ENCODE measurements around the gene IRX4.
A peak's percentile ranks its signal among the peaks of the same experiment; 100 is the strongest.

DNA sequence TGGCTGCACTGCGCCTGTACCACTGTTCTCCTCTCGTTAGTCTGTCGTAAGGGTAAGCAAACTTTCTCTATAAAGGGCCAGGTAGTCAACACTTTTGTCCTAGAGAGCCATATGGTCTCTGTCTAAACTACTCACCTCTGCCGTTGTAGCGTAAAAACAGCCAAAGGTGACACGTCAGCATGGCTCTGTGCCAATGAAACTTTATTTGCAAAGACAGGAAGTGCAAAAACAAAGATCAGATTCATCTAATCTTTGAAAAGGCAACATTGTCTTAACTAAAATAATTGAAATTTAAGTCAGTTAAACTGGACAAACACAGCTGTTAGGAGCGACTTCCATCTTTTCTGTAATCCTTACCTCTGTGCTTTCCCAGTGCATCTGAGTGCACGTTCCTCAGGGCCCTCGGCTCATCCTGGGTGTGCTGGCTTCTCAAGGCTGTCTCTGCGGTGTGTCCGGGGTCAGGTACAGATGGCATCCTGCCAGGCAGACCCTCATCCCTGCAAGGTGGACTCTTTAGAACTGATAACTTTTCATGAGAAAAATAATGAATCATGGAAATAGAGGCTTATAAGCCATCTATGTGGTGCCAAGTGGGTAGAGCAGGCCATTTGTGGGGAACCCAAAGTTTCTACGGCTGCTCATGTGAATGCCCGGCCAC lies 35.2 kb upstream of the IRX4 start:
- TF ChIP-seq EZH2 (IDR thresholded peaks at IDR 0.05) (peak; percentile 74), POLR2AphosphoS5 (IDR thresholded peaks at IDR 0.05; ENCODE audit: borderline replicate concordance, low read depth, low read length) (no peak)
